Activated naive CD8-positive, alpha-beta T cell (primary cell): ENCODE results near the gene TAF1C.

Experiments
- H3K27ac Mint-ChIP-seq: one replicate; pipeline ENCODE4 v1.8.0; 2021; ENCODE audit warnings: mixed read lengths
- H3K27me3 Mint-ChIP-seq: one replicate; pipeline ENCODE4 v1.8.0; 2021; ENCODE audit warnings: mixed read lengths
- H3K36me3 Mint-ChIP-seq: one replicate; pipeline ENCODE4 v1.8.0; 2021; ENCODE audit warnings: mixed read lengths
- H3K4me1 Mint-ChIP-seq: one replicate; pipeline ENCODE4 v1.8.0; 2021; ENCODE audit warnings: low read depth, mixed read lengths
- H3K4me3 Mint-ChIP-seq: one replicate; pipeline ENCODE4 v1.8.0; 2021; ENCODE audit warnings: mild to moderate bottlenecking, mixed read lengths
- H3K9me3 Mint-ChIP-seq: one replicate; pipeline ENCODE4 v1.8.0; 2021; ENCODE audit warnings: low read depth, mixed read lengths

TAF1C gene

GRCh38 chr16:84186685-84187437, at the start of gene TAF1C:
TSS of gene TAF1C (minus strand) at chr16:84187057. CDS start at chr16:84184988, 2,069 bp downstream.
- Mint-ChIP-seq H3K9me3 (no peaks in the 10 kb centered on the region), H3K4me1 (peaks cover 19% of the 10 kb centered on the region), H3K27ac (peak within 1 kb of the TSS; percentile 89), H3K36me3 (peaks cover 3% of the 10 kb centered on the region), H3K27me3 (no peaks in the 10 kb centered on the region), H3K4me3 (peak within 1 kb of the TSS; percentile 91)

GRCh38 chr16:84234321-84235241, 47.7 kb upstream of the TAF1C start:
- no peaks in the 10 kb centered on the region for H3K36me3 Mint-ChIP-seq
- H3K4me3 Mint-ChIP-seq: no peak overlapping the region
- H3K4me1 Mint-ChIP-seq: no peaks in the 10 kb centered on the region
- no peaks in the 10 kb centered on the region for H3K27me3 Mint-ChIP-seq
- H3K9me3 Mint-ChIP-seq: no peaks in the 10 kb centered on the region
- no peak overlapping the region for H3K27ac Mint-ChIP-seq

DNA sequence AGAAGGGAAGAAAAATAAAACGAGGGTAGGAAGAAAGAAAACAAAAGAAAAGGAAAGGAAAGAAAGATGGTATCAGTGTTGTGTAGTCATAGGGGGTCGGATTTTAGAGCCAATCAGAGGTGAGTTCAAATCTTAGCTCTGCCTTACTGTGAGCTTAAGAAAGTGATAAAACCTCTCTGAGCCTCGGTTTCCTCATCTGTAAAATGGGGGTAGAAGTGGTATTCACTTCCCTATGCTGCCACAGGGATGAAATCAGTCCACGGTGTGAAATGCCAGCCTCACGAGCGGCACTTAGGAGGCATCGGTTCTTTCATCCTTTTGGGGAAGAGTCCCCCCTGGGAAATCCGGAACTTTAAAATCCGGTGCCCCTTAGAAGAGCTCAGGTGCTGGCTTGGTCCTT, 46.9 kb upstream of the TAF1C start:
- H3K4me1 Mint-ChIP-seq: no peaks in the 10 kb centered on the region
- H3K27ac Mint-ChIP-seq: no peak overlapping the region
- H3K36me3 Mint-ChIP-seq: no peaks in the 10 kb centered on the region
- no peak overlapping the region for H3K4me3 Mint-ChIP-seq
- H3K27me3 Mint-ChIP-seq: no peaks in the 10 kb centered on the region
- H3K9me3 Mint-ChIP-seq: no peaks in the 10 kb centered on the region

- H3K36me3 Mint-ChIP-seq: no peaks in the 10 kb centered on the region
- no peaks in the 10 kb centered on the region for H3K9me3 Mint-ChIP-seq
- H3K27me3 Mint-ChIP-seq: no peaks in the 10 kb centered on the region
- no peaks in the 10 kb centered on the region for H3K4me1 Mint-ChIP-seq
- no peak overlapping the region for H3K27ac Mint-ChIP-seq
- no peak overlapping the region for H3K4me3 Mint-ChIP-seq
These were observed 46.1 kb upstream of the TAF1C start for GRCh38 chr16:84232969-84233368.

GRCh38 chr16:84232060-84232459, 45.2 kb upstream of the TAF1C start:
- Mint-ChIP-seq H3K27ac (no peak overlapping the region), H3K4me3 (no peak overlapping the region), H3K36me3 (no peaks in the 10 kb centered on the region), H3K4me1 (no peaks in the 10 kb centered on the region), H3K27me3 (peaks cover 3% of the 10 kb centered on the region), H3K9me3 (no peaks in the 10 kb centered on the region)

DNA sequence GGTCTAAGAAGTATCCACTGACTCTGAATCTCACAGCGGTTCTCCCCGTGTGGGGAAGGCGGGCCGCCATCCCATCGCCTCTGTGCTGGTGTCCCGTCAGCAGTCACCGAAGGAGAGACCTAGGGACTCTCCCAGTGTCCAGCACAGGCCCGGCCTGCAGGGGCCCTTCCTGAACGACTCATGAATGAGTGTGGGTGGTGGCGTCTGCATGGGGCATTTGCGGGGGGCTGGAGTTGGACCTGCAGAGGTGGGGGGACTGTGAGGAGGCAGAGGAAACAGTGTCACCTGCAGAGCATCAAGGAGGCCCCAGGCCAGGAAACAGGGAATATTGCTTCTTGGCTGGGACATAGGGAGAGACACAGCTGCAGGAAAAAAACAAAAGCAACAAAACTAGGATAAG, 42.6 kb upstream of the TAF1C start:
- Mint-ChIP-seq H3K9me3 (no peaks in the 10 kb centered on the region), H3K27ac (no peak overlapping the region), H3K4me1 (no peaks in the 10 kb centered on the region), H3K27me3 (peaks cover 5% of the 10 kb centered on the region), H3K36me3 (no peaks in the 10 kb centered on the region), H3K4me3 (no peak overlapping the region)

GRCh38 chr16:84228256-84228838, 41.5 kb upstream of the TAF1C start:
- peaks cover 5% of the 10 kb centered on the region for H3K27me3 Mint-ChIP-seq
- H3K9me3 Mint-ChIP-seq: no peaks in the 10 kb centered on the region
- H3K27ac Mint-ChIP-seq: no peak overlapping the region
- H3K4me1 Mint-ChIP-seq: no peaks in the 10 kb centered on the region
- no peak overlapping the region for H3K4me3 Mint-ChIP-seq
- H3K36me3 Mint-ChIP-seq: no peaks in the 10 kb centered on the region

DNA sequence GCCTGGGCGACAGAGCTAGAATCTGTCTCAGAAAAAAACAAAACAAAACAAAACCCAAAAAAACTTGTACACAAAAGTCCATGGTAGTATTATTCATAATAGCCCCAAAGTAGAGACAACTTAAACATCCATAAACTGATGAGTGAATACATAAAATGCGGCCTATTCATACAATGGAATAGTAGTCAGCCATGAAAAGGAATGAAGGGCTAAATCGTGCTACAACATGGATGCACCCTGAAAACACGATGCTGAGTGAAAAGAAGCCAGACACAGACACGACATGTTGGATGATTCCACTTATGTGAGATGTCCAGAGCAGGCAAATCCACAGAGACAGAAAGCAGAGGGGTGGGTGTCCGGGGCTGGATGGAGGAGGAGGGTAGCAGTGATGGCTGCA, 40.7 kb upstream of the TAF1C start:
- H3K4me1 Mint-ChIP-seq: no peaks in the 10 kb centered on the region
- H3K9me3 Mint-ChIP-seq: no peaks in the 10 kb centered on the region
- H3K36me3 Mint-ChIP-seq: no peaks in the 10 kb centered on the region
- H3K4me3 Mint-ChIP-seq: no peak overlapping the region
- peaks cover 5% of the 10 kb centered on the region for H3K27me3 Mint-ChIP-seq
- no peak overlapping the region for H3K27ac Mint-ChIP-seq

DNA sequence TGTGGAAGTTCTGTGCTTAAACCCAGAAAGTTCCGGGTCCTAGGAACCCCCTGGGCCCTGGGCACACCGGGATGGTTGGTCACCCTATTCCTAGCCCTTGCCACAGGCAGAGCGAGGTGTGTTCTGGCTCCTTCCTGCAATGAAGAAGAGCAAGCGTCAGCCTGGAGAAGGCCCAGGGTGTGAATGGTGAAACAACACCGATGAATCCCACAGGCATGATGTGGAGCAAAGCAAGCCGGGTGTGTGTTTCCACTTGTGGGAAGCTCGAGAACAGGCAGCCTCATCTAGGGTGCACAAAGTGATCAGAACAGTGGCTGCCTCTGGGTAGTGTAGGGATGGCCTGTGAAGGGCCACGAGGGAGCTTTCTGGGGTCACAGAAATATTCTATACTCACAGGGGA, 39.2 kb upstream of the TAF1C start:
- Mint-ChIP-seq H3K9me3 (no peaks in the 10 kb centered on the region), H3K4me1 (no peaks in the 10 kb centered on the region), H3K4me3 (no peak overlapping the region), H3K27ac (no peak overlapping the region), H3K36me3 (no peaks in the 10 kb centered on the region), H3K27me3 (peaks cover 5% of the 10 kb centered on the region)

GRCh38 chr16:84225571-84225970, 38.7 kb upstream of the TAF1C start:
- H3K4me3 Mint-ChIP-seq: no peak overlapping the region
- H3K9me3 Mint-ChIP-seq: no peaks in the 10 kb centered on the region
- H3K27me3 Mint-ChIP-seq: peaks cover 5% of the 10 kb centered on the region
- no peak overlapping the region for H3K27ac Mint-ChIP-seq
- H3K4me1 Mint-ChIP-seq: no peaks in the 10 kb centered on the region
- no peaks in the 10 kb centered on the region for H3K36me3 Mint-ChIP-seq

- no peak overlapping the region for H3K4me3 Mint-ChIP-seq
- no peaks in the 10 kb centered on the region for H3K4me1 Mint-ChIP-seq
- H3K9me3 Mint-ChIP-seq: no peaks in the 10 kb centered on the region
- no peaks in the 10 kb centered on the region for H3K36me3 Mint-ChIP-seq
- H3K27me3 Mint-ChIP-seq: peaks cover 5% of the 10 kb centered on the region
- H3K27ac Mint-ChIP-seq: no peak overlapping the region
These were observed 38.3 kb upstream of the TAF1C start for GRCh38 chr16:84225126-84225525.

DNA sequence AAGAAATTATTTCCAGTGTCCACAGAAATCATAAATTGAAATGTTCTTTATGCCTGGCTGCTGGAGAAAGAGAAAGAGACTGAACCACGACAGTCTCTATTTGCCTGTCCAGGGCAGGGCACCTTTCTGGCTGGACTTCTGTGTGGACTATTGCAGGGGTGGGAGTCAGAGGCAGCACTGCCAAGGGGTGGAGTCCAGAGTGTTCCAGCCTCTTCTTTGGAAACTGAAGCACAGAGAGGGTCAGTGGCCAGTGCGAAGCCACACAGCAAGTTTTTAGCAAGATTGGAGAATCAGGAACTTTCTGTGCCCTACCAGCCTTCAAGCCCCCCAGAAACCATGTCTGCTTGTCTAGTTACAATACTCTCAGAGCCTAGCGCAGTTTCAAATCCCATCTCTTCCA, 37.7 kb upstream of the TAF1C start:
- Mint-ChIP-seq H3K4me3 (no peak overlapping the region), H3K4me1 (no peaks in the 10 kb centered on the region), H3K9me3 (no peaks in the 10 kb centered on the region), H3K36me3 (no peaks in the 10 kb centered on the region), H3K27me3 (peaks cover 5% of the 10 kb centered on the region), H3K27ac (no peak overlapping the region)

DNA sequence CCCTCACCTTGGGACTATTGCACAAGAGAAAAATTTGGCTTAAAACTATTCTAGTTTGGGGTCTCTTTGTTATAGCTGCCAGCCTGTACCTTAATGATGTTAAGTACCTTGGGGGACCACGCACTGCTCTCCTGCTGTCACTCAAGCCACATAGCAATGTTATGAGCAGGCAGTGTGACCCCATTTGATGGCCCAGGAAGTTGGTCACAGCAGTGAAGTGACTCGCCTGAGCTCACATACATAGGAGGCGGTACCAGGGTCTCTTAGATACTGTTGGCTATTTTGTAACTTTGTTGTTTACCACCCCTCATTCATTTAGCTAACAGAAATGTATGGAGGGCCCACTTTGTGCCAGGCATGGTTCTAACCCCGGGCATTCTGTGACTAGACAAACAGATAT, 36.6 kb upstream of the TAF1C start:
- Mint-ChIP-seq H3K4me1 (no peaks in the 10 kb centered on the region), H3K36me3 (no peaks in the 10 kb centered on the region), H3K27ac (no peak overlapping the region), H3K4me3 (no peak overlapping the region), H3K27me3 (peaks cover 5% of the 10 kb centered on the region), H3K9me3 (no peaks in the 10 kb centered on the region)

GRCh38 chr16:84220851-84221250, 34.0 kb upstream of the TAF1C start:
- Mint-ChIP-seq H3K27me3 (peaks cover 1% of the 10 kb centered on the region), H3K4me3 (no peak overlapping the region), H3K27ac (no peak overlapping the region), H3K9me3 (no peaks in the 10 kb centered on the region), H3K4me1 (no peaks in the 10 kb centered on the region), H3K36me3 (no peaks in the 10 kb centered on the region)

DNA sequence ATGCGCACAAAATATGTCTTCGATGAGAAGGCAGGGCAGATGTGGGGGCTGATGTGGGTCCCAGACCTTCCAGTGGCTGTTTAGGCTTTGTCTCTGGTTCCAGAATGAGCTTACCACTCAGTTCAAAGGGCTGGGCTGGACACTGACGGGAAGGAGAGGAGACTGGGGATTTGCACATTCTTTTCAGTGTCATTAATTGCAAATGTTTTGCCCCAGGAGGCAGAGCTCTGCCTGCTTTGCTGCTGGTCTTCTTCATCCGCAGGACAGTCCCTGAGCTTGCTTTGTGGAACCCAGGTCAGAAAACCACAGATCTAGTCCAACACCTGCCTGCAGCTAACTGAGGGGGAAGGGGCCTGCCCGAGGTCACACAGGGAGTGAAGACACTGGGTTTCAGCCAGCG, 32.1 kb upstream of the TAF1C start:
- no peak overlapping the region for H3K27ac Mint-ChIP-seq
- peaks cover 1% of the 10 kb centered on the region for H3K27me3 Mint-ChIP-seq
- no peak overlapping the region for H3K4me3 Mint-ChIP-seq
- H3K36me3 Mint-ChIP-seq: no peaks in the 10 kb centered on the region
- no peaks in the 10 kb centered on the region for H3K4me1 Mint-ChIP-seq
- no peaks in the 10 kb centered on the region for H3K9me3 Mint-ChIP-seq
